DND-41 (cell line): Measurements from ENCODE around the gene TMEM121B.

ENCODE experiments used
- EZH2 ChIP-seq: IDR thresholded peaks from 3 replicates; pipeline ENCODE4 v1.6.1; 2012; ENCODE audit warnings: borderline replicate concordance, low read depth, mild to moderate bottlenecking, moderate library complexity, low read length, inconsistent platforms; ENCODE audit not compliant: severe bottlenecking
- TF ChIP-seq, protein P1 (sequence below): IDR thresholded peaks from 2 replicates; pipeline ENCODE4 v1.5.1; 2012; ENCODE audit warnings: borderline replicate concordance, low read length, moderate library complexity, mild to moderate bottlenecking; ENCODE audit not compliant: poor library complexity, severe bottlenecking; ENCODE audit errors: extremely low read depth

DNA sequence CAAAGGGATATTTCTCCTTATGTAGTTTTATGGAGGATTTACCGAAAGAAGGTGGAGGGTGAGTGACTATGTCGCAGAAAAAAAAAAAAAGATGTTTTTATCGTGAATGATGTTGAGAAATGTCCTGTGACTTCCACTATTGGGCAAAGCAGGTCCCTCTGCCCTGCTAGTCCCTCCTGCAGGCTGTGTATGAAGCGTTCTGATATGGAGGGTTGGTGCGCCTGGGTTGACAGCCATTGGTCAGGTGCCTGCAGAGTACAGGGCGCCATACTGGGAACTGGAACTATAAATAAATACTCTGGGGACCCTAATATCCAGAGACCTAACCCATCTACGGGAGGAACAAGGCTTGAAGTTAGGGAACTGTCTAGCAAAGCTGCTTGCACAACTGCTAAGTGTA is 34.9 kb downstream of the TMEM121B start:
- TF ChIP-seq, protein P1, sequence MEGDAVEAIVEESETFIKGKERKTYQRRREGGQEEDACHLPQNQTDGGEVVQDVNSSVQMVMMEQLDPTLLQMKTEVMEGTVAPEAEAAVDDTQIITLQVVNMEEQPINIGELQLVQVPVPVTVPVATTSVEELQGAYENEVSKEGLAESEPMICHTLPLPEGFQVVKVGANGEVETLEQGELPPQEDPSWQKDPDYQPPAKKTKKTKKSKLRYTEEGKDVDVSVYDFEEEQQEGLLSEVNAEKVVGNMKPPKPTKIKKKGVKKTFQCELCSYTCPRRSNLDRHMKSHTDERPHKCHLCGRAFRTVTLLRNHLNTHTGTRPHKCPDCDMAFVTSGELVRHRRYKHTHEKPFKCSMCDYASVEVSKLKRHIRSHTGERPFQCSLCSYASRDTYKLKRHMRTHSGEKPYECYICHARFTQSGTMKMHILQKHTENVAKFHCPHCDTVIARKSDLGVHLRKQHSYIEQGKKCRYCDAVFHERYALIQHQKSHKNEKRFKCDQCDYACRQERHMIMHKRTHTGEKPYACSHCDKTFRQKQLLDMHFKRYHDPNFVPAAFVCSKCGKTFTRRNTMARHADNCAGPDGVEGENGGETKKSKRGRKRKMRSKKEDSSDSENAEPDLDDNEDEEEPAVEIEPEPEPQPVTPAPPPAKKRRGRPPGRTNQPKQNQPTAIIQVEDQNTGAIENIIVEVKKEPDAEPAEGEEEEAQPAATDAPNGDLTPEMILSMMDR = no peak
- TF ChIP-seq EZH2 = no peak
